ENCODE results near the gene PLA2G2D. TPM values are rescaled to one million over a fixed set of nuclear protein-coding genes. Genes with fewer than 3 reads are reported as not detected.

Gene PLA2G2D
- total RNA-seq, 1 experiment from 2014 or later = not detected

GRCh38 chr1:20141466-20141865, 22.1 kb upstream of the PLA2G2D start:
- Histone ChIP-seq H3K23ac (ENCODE audit: insufficient read length, low read depth, low read length) (no peak overlapping the region), H3K18ac (ENCODE audit: insufficient read length, low read depth, low read length) (no peak overlapping the region), H3K9me3 (ENCODE audit: control insufficient read depth, low read depth, low read length) (no peaks in the 10 kb centered on the region), H3K79me1 (ENCODE audit: insufficient read depth, low read depth, low read length, poor library complexity, severe bottlenecking) (no peaks in the 10 kb centered on the region), H4K91ac (ENCODE audit: insufficient read length, low read depth, low read length) (no peak overlapping the region), H3K4me1 (ENCODE audit: insufficient read depth, low read length) (no peaks in the 10 kb centered on the region), H3K56ac (ENCODE audit: insufficient read length, low read depth, low read length) (no peak overlapping the region), H3K79me2 (ENCODE audit: insufficient read depth, low read length) (no peaks in the 10 kb centered on the region), H3T11ph (ENCODE audit: low read length) (no peak overlapping the region), H4K8ac (replicated peaks; ENCODE audit: insufficient read length, low read depth, low read length) (no peak overlapping the region), H3K4me2 (ENCODE audit: insufficient read depth, insufficient read length, low read length) (no peak overlapping the region), H2AFZ (ENCODE audit: low read length) (no peak overlapping the region), H2BK5ac (ENCODE audit: insufficient read length, low read length) (no peak overlapping the region), H3K14ac (ENCODE audit: insufficient read depth, low read length) (no peak overlapping the region), H4K20me1 (ENCODE audit: control insufficient read depth, insufficient read depth, insufficient read length) (no peaks in the 10 kb centered on the region), H2BK20ac (ENCODE audit: low read depth, low read length, poor library complexity, severe bottlenecking) (no peak overlapping the region), H4K5ac (ENCODE audit: insufficient read length, low read depth, low read length) (no peak overlapping the region), H2BK15ac (ENCODE audit: low read depth, low read length) (no peak overlapping the region), H3K23me2 (ENCODE audit: insufficient read length, low read depth, low read length, poor library complexity, severe bottlenecking) (no peaks in the 10 kb centered on the region), H3K4ac (ENCODE audit: low read depth, low read length) (no peak overlapping the region), H3K27me3 (ENCODE audit: insufficient read depth, low read length) (no peaks in the 10 kb centered on the region), H2AK5ac (ENCODE audit: insufficient read length, low read length) (no peak overlapping the region), H2BK120ac (ENCODE audit: low read depth, low read length, poor library complexity, severe bottlenecking) (no peak overlapping the region), H3K9ac (ENCODE audit: extremely low read depth, insufficient read length, low read length) (no peak overlapping the region), H3K27ac (ENCODE audit: insufficient read length, low read depth, low read length) (no peak overlapping the region), H2BK12ac (ENCODE audit: insufficient read length, low read depth, low read length) (no peak overlapping the region)
- Mint-ChIP-seq H3K9me3 (no peaks in the 10 kb centered on the region; a peak in 1 of 5 replicates), H3K4me3 (no peak overlapping the region), H3K4me1 (peaks cover 0 to 7% of the 10 kb centered on the region in 2 experiments; a peak in 1 of 4 replicates), H3K36me3 (ENCODE audit: insufficient read depth in 1 of 3, low read depth in 3 of 3) (no peaks in the 10 kb centered on the region), H3K27ac (no peak overlapping the region), H3K27me3 (ENCODE audit: low read depth) (peaks cover 2% of the 10 kb centered on the region)
- peak; percentile 19 for DNase-seq
- WGBS (ENCODE audit: extremely low coverage, insufficient read length, low lambda C conversion rate) = no CpG with 5 or more reads among the region's 7 CpGs
- TF ChIP-seq CTCF (conservative IDR thresholded peaks at IDR 0.05) = no peak

All from H9 (cell line).